NCI-H2196 (cell line): ENCODE results near the gene PEMT.

ENCODE experiments used
- DNase-seq: peaks from one replicate; lab custom pipeline; 2025; ENCODE audit not compliant: unreplicated experiment; lab: John Stamatoyannopoulos, UW

PEMT gene

DNA sequence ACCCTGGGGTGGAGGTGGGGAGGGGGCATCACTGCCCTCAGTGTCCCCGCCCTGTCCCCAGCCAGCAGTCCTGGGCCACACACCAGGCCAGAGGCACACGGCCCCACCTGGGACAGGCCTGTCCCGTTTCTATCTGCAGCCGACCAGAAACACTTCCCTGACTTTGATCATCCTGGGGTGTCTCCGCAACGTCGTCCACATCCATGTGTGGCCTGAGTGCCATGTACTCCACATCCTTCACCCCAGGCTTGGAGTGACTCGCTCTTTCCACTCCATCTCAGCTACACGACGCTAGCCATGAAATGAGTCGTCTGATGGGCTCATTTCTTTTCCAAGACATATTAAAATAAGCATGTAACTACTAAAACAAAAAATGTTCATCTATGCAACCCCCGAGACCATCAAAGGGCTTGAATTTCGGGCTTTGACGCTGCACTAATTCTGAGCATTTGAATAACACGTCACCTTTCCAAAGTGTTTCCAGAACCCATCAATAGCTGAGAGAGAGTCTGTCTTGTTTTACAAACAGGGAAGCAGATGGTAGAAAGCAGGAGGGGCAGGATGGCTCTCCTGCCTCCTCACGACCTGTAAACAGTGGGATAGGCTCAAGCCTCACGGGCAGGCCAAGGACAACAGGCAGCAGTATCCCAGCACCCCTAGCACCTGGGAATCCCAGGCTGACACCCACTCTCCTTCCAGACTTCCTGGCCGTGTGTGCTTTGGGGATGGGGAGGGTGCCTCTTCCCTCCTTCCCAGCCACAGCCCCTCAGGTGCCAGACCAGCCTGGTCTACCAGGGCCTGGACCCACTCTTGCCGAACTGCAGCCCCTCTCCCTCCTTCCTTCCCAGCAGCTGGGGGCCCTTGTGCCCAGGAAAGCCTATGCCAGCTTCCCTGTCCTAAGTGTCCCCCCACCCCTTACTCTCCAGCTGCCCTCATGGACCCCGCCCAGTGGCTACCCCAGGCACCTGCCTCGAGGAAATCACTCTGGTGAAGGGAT is 75.3 kb downstream of the PEMT start:
- no peak for DNase-seq

DNA sequence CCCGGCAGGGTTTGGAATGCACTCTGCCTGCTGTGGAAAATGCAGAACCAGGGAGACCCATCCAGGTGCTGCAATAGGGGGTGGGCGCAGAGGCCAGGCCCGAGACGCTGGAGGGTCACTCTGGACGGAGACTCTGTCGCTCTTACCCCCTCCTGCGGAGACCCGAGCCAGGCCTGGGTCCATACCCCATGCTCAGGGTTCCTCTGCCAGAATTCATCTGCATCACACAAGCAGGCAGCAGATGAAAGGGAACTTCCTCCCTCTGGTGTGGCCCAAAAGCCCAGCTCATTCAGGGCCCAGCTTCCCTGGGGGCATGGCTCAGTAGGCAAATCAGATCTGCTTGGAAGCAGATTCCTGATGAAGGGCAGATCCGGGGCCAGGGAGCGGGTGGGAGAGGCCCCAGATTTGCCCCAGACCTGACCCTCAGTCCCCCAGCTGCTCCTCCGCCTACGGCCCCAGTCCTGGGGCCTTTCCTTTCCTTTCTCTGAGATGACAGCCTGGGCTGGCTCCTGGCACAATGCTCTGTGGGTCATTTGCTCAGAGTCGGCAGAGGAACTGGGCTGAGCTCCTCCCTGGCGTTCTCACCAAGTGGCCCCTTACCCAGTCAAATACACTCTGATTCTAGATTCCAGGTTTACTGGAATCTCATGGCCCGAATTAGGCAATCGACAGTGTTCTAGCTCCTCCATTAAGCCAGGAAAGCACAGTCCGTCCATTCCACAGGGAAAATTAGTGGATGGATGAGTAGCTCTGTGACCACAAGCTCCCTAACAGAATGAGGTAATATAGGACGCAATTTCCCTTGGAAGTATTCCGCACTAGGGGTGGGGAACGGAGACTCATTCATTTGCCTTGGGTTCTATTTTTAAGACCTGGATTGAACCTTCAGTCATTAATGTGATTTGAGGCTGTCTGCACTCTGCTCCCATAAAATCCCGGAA is 76.2 kb downstream of the PEMT start:
- DNase-seq = no peak

DNA sequence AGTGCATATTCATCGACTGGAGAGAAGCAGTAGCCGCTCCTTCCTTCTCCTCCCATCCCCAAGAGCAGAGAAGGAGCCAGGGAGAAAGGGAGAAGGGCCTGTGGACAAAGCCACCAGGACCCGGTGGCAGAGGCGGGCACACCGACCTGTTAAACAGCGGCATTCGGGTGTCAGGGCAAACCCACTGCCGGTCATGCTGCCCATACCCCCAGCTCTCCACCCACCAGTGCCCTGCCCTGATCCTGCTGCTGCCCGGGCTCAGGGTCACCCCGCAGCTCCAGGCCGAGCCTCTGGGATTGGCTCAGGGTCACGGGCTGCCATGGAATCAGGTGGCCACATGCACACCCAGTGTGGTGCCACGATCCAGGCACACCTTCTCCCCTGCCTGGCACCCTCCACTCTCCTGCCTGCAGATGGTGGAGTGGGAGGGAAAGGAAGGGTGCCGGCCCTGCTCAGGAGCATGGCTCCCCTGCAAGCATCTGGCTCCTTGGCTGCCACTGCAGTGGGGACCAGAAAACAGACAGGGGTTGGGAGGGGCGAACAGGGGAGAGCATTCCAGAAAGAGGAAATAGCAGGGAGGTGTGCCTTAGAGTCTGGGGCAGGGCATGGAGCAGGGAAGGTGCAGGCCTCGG is 77.0 kb downstream of the PEMT start:
- DNase-seq = no peak

DNA sequence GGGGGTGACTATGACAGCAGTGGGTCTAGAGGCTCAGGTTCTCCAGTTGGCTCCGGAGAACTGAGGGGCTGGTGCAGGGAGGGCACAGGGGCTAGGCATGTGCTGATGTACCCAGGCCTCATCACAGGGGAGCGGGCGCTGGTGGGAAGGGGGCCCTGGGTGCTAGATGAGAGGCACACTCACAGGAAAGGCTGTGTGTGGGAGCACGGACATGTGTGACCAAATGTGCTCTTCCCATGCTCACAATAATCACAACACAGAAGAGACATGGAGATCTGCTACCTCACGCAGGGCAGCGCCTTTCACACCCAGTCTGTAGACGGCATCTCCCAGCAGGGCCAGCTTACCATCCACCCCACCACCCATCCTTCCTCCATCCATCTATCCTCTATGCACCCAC is 77.9 kb downstream of the PEMT start:
- DNase-seq = no peak

DNA sequence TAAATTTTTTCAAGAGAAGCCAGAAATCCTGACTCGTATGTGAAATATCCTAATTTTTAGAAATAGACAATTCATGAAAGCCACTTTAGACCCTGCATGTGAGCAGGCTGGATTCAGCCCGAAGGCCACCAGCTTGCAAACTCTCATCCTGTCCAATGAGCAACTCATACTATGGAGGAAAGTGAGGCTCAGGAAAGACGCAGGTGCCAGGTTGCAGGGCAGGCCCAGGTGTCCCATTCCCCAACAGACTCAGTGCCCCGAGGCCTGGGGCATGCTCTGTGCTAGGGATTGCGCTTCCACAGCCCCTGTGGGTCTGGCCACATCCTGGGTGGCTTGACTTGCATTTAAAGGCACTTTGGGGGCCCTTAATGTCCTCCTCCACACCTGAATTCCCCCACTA is 78.6 kb downstream of the PEMT start:
- DNase-seq = no peak

DNA sequence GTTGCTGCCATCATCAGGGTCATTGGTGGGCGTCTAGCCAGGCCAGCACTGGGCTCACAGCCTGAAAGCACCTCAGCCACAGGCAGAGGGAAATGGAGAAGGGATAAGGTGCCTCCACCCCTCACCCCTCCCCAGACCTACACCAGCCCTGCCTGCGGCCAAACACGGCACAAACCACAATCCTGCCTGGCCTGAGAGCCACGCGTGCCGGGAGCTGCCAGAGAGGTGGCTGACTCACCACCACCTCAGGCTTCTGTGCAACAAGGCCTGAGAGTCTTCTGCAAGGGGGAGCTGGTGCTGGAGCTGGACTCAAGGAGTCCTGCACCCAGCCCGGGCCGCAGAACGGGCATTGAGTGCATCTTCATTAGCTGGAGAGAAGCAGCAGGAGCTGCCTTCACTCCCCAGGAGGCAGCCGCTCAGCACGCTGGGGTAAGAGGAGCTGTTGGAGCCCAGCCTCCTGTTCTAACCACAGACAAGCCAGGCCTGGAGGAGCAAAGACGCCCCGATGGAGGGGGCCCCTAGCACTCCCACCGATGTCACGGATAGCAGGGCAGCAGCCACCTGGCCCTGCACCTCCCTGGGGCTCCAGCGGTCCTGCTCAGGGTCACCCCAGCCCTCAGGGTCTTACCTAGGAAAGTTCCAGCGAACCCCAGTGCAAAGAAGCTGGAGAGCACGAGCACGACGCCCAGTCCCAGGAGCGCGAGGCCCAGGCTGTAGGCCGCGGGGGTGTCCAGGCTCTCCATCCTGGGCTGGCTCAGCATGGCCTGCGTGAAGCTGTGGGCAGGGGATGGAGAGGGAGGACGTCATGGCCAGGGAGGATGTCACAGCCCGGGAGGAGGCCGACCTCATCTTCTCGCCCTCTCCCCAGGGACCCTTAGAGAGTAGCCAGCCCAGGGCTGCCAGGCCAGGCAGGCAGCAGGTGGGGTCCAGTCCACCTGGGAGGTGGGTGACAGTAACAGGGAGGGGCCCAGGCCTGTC is 79.3 kb downstream of the PEMT start:
- peak; percentile 50 for DNase-seq

DNA sequence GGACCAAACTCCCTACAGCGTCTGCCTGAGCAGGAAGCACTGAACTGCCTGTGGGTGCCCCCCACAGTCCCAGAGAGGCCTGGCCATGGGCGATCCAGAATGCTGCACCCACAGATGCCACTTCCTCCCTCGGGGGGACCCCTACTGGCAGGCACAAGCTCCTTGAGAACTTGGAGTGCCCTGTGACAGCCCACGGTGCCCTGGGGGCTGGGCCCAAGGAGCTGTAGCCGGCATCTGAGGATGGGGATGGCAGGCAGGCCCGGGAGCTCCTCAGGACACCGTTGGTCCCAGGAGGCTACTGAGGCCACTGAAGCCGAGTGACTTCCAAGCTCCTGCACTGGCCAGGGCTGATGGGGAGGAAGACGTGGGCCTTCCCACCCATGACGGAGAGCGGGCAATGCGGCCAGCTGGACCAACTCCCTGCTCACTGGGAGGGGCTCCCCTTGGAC is 80.2 kb downstream of the PEMT start:
- no peak for DNase-seq

DNA sequence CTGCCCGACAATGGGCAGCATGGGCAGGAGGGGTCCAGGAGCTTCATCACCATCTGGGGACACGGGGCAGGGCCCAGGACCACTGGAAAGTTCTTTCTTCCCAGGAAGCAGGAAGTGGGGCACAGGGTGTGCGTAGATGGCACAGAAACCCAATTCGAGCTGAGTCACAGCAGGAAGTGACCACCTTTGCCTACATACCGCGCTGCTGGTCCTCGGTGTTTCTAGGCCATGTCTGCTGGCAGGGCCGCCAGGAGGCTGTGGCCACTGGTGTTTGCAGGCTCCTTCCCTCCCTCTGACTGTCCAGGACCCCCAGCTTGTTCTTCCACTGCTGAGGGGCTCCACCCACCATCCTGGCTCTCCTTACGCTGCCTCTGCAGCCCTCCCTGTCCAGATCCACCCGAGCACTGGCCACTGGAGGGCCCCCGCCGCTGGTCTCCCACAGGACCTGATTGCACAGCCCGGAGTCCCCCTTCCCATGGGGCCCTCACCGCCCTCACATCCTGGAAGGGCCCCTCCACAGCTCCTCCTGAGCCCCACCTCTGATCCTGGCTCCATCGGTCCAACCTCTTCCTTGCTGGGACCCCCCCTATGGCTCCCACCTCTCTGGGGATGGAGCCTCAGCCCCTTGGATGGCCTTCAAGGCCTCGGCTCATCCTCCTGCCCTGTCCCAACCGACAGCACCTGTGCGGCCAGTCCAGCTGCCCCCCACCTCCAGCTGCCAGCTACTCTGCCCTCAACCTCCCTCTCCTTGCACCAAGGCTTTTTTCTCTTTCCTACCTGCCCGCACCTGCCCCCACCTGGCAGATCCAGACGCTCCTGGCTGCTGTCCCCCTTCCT is 80.8 kb downstream of the PEMT start:
- DNase-seq = no peak

DNA sequence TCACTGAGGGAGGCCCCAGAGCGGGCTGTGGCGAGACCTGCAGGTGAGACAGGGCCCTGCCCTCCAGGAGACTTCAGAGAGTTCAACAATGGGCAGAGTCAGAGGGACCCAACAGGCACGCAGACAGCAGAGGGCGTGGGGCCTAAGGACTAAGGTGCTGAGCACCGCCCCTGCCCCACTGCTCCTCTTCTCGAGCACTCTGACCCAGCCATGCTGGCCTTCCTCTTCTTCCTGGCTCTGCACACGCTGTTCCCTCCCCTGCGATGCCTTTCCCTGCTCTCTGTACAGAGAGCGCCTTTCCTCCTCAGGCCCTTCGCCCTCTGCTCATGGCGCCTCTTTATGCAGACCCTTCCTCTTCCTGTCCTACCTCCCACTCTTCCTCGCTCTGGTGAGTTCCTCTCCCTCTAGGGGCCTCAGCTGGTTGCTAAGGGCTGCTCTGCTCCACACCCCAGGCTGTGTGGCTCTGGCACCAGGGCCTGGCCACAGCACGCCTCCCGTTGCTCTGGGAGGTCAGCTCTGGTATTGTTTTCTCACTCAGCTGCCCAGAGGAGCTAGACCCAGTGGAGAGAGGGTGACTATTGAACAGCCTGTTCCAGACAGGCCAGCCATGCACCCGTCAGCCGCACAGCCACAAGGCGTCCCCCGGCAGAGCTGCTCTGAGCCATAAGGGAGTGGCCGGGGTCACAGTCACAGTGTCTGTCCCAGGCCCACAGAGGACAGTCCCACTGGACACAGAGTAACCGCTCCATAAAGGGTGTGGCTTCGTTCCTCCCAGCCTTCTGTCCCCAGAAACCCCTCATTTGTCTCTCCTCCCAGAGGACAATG is 81.7 kb downstream of the PEMT start:
- DNase-seq = no peak

DNA sequence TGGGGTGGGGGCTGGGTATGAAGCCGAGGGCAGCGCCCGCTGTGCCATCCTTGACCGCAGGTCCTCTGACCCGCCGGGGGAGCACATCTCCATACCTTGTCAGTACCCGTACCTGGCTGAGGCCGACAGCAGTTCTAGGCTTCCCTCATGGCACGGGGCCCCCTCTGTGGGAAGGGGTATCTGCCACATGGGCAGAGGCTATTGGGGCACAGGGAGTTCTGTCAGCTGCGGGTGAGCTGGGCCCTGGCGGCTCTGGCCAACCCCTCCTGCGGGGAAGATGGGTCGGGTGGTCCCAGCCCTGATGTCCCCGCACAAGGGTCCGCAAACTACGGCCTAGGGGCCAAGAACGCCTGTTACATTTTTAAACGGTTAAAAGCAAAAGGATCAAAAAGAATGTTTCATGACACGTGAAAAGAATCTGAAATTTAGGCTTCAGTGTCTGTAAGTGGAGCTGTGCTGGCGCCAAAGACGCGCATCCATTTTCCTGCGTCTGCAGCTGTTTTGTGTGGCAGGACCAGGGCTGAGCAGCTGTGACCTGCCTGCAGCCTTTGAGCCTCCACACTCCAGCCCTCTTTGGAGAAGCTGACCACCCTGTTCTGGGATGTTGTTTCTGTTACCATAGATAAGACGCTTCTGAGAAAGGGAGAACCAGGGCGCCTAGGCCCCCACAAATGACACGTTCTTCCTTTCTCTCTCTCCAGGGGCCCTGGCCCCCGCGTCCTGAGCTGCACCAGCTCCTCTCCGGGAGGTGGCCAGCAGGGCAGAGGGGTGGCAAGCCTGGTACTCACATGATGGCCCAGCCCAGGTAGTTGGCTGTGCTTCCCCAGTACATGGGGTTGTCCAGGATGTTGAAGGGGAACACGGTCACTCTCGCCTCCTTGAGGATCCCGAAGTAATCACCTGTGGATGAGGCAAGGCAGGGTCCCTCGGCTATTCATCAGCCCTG is 82.6 kb downstream of the PEMT start:
- DNase-seq = no peak

DNA sequence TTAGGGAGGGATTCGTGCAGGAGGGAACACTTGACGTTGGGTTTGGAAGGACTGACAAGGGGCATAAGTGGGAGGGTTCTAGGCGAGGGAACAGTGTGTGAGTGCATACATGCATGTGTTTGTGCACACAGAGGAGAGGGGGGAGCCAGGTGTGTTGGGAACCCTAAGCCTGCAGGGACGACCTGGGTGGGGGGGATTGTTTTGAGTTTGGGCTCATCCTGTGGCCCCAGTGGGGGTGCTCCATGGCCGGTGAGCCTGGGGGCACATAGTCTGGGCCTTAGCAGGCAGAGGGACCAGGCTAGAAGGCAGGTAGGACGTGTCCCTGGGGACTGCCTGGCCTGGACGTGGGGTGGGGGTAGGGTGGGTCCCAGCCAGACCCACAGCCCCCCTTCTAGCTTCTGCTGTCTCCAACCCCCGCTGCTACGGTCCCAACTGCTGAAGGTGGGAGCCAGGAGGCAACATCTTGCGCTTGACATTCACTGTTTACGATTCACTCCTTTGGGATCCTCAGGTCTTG is 83.4 kb downstream of the PEMT start:
- no peak for DNase-seq

DNA sequence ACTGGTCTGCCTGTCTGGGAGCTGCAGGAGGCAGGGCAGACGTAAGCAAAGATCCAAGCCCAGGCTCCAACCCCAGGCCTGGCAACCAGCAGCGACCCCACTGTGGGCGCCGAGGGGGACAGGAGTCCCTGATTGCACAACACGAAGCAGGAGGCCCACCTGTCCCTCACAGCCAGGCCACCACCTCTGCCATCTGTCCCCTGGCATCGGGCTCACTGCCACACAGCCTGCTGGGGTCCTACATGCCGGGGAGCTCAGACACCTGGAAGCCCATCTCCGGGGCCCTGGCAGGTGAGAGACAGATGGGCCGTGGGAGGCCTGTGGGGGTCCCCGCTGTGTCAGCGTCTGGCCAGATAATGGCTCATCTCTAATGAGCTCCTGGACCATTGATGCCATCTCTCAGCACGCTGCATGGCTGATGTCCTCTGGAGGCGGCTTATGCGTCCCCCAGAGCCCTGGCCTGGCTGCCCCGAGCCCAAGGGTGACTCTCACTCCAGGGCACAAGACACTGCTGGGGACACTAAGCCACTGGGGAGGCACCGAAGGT is 84.0 kb downstream of the PEMT start:
- DNase-seq = no peak

DNA sequence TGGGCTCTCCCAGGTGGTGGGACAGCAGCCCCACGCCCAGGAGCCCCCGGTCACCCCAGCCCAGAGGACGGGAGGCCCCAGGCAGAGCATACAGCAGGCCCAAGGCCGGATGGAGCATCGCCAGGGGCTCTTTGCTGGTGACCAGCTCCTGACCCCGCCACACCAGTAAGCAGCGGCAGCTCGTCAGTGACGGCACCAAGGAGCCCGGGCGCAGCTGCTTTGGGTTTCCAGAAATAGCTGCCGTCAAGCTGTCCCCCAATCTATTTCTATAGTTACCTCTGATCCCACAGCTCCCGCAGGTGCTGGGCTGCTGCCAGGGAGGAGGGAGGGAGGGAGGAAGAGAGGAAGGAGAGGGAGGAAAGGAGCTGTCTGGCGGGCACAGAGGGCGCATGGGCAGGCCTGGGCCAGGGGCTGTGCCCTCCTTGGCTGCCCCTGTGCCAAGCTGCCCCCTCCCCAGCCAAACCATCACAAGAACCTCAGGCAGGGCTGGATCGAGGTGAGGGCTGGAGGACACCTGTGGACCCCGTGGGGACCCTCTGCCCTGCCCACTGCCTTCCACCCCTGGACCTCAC is 84.5 kb downstream of the PEMT start:
- DNase-seq = no peak

DNA sequence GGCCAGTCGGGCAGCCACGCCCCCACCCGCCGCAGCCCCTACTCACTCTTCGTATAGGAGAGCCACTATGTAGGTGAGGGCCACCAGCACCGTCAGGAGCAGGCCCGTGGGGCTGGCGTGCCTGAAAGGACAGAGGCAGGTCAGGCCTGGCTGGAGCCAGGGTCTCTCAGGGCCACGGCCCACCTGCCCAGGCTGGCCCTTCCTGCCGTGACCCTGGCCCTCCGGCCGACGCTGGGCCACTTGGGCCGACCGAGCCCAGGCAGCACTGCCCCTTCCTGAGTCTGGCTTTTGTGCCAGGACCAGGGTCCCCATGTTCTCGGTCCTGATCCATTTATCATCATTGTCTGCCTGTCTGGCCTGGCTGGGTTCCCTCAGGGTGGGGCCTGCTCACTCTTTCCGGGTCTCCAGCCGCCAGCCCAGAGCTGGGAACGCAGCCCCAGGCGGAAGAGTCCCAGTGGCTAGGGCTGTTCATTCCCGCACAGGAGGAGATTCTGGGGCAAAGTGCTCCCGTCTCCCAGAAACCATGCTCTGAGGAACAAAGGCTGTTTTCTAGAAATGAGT is 85.2 kb downstream of the PEMT start:
- DNase-seq = no peak

DNA sequence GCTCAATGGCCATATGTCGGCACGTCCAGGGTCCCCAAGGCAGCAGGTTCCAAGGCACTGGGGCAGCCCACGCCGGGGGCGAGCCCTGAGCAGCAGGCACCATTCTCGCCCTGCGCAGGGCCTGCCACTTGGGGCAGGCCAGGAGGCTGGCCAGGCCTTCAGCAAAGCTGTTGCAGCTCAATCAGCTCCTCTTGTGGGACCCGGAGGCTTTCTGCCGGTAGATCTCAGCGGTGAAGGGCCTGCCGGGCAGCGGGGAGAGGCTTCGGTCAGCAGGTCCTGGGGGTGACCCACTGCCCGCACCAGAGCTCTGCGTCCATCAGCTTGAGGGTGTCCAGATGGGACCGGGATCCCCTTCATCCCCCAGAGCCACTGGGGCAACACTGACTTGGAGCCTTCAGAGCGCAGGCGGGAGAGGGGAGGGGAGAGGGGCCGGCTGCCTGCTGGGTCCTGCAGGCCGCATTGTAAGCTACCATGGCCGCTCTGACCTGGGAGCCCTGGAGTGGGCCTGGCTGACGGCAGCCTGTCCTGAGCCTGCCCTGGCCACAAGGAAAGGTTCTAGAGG is 85.8 kb downstream of the PEMT start:
- no peak for DNase-seq

DNA sequence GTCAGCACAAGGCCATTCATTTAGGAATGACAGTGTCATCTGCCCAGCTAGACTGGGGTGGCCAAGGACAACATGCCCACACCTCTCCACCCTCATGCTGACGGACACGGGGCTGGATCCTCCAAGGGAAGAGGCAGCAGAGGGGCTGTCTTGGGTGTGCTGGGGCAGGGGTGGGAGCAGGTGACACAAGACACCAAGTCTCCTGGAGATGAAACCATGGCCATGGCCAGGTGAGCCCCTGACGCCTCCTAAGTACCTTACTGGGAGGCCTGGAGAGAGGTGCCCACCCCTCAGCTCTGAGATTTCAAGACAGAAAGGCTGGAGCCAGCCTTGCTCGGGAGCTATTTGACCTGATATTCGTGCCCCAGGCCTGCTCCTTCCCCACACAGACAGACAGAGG is 86.4 kb downstream of the PEMT start:
- DNase-seq = no peak
